Fibroblast of skin of left biceps (primary cell): ENCODE data around the gene OTX1.
"Not testable (repeated sequence)": the region's sequence is repeated elsewhere in the genome, so short reads cannot be mapped to it uniquely, and the experiment has no call there.

Source experiments
- DNase-seq, 2 experiments: peaks; one replicate each; pipeline ENCODE4 v3.0.0-alpha.2; 2013; ENCODE audit warnings: low read depth in 2 of 2

Gene OTX1

DNA sequence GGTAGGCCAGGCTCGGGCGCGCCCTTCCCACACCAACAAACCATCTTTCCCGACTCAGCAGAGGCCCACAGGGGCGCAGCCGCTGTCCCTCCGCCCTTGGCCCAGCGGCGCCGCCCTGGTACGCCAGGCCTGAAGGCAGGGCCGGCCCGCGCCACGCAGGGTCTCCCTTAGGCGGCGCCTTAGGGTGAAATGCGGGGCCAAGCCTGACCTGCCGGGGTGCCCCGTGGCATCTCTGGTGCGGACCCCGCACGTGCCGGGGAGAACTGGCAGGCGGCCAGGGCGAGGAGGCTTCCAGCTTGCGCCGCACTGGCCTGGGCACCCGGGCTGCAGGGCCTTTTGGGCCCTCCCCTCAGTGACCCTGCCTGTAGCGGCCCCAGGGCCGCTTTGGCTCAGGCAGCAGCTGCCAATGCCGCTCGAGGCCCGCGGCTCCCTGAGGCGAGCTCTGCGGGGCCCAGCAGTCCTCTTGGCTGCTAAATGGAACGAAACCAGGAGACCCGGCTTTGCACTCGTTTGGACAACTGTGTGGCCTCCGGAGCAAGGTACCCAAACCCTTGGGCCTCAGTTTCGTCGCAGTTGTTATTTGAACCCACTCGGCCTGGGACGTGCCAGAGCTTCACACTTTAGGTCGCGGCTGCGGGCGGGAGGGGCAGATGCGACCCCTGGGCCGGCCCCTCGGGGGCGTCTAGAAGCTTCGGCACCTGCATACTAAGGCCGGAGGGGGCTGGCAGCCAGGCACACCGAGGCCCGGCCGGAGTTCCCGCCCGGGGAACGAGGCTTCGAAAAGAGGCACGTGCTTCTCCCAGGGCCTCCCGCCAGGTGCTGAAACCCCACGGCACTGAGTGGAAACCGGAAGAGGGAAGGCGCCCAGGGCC, 8.5 kb downstream of the OTX1 start:
- no peak for DNase-seq

DNA sequence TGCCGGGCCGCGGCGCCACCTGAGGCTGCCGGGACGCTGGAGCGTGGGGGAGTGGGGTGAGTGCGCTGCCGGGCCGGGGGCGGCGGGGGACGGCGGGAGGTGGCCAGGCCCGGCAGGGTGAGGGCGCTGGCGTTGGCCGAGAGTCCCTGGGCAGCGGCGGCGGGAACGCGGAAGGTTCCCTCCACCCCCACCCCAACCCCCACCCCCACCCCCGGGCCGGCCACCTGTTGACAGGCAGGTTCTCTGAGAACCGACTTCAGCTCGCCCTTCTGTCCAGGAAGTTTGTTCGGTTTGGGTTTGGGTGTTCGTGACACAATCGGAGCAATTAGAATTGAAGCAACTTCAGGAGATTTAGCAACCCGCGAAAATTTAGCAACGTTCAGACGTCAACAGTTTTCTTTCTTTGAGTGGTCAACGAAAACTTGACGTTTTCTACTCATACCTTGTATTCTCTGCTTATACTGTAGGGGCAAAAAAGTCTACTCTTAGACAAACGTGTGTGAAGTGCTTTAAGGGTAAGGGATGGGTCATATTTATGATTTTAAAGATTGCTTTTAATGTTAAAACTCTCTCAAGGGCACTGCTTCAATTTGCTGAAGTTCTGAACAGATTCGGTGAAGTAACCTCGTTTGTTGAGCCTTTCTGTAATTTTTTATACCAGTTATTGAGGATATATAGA, 9.3 kb downstream of the OTX1 start:
- no peak for DNase-seq

DNA sequence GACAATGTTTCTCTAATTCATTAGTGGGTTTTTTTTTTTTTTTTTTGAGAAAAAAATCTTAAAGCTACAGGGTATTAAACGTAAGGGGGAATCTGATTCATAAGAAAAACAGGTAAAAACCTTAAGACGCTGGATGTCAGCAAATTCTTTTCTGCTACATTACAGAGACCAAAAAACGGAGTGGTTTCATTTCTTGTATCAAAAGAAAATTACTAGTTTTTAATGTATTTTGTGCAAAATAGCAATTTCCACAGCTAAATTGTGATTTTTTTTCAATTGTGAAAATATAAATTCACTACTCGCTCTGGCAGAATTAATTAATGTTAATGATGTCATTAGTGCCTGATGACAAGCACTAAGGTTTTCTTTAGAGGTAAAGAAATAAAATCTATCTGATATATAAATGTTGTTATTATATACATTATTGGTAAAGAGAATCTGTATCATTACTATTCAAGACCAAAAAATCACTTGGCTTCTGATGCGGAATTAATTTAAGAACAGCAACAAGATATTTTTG, 9.9 kb downstream of the OTX1 start:
- no peak for DNase-seq

DNA sequence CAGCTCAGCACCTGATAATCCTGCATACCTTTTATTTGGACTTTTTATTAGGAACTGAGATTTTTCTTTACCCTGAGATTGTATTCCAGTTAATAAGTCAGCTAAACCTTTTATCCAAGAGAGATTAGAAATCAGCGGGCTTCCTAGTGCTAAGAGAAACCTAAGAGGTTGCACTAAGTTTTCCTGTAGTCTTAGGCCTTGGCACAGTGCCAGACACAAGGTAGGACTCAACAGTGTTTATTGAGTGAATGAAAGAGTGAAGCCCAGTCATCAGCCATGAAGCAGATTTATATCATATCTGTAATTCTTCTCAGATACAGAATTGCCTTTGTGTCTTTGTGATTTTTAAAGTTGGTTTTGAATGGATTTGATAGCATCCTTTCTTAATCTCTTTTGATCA, 13.6 kb downstream of the OTX1 start:
- no peak for DNase-seq

DNA sequence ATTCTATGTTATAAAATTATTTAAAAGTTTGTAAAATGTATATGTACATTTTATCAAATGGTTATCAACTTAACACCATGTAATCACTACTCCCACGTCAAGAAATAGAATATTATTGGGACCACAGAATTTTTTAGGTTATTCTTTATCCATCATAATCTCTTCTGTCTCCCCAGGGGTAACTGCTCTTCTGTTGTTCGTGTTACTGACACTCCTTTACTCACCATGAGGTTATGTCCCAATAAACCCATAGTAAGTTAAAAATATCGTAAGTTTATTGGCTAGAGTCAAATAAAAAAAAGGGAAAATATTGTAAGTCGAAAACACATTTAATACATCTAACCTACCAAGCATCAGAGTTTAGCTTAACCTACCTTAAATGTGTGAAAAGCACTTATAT, 14.0 kb downstream of the OTX1 start:
- no peak for DNase-seq

DNA sequence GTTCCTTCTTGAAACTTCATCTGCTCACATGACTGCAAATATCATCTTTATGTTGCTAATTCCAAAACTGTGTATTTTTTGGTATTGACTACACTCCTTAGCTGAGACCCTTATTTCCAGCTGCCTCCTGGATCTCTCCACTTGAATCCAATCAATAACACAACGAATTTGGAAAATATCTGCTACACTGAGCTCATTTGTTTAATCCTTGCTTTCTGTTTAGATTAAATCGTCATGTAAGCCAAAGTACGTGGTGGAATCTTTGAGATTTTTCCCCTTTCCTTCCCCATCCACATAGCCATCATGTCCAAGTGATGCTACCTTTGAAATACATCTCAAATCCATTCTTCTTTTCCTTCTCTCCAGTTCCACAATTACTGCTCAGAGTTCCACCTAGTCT, 15.6 kb downstream of the OTX1 start:
- DNase-seq, result no peak

DNA sequence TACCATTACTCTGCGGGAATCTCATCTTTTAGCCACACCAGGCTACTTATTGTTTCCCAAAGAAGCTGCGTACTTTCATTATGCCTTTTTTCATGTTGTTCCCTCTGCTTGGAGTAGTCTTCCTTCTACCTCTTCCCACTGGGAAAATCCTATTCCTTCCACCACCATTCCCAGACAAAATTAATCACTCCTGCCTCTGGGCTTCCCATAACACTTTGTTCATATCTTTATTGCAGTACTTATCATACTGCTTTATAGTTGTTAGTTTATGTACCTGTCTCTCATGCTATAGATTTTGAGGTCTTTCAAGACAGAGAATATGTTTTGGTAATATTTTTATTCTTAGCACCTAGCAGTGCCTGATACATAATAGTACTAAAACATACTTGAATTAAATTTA, 16.2 kb downstream of the OTX1 start:
- DNase-seq, result no peak

DNA sequence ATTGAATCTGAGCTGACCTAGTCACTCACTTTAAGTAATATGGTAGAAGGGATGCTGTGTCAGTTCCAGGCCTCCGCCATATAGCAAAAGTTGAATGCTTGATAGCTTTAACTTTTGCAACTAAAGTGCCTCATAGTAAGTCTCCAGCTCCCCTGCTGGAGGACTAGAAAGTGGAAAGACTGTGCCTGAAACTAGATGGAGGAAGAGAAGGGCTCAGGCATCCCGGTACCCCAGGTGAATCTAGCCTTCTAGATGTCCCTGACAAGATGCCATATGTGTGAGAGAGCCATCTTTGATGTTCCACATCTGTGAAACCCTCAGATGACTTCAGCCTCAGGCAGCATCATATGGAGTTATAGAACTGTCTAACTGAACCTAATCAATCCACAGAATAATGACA, 21.0 kb downstream of the OTX1 start:
- DNase-seq, result no peak

DNA sequence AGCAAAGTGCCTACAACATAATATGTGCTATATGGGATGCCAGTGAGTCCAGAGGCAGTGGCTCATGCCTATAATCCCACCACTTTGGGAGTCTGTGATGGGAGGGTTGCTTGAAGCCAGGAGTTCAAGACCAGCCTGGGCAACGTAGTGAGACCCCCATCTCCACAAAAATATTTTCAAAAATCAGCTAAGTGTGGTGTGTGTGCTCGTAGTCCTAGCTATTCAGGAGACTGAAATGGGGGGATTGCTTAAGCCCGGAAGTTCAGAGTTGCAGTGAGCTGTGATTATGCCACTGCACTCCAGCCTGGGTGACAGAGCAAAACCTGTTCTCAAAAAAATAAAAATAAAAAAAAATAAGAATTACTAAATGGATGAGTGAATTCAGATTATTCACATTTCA, 23.4 kb downstream of the OTX1 start:
- DNase-seq, result no peak

DNA sequence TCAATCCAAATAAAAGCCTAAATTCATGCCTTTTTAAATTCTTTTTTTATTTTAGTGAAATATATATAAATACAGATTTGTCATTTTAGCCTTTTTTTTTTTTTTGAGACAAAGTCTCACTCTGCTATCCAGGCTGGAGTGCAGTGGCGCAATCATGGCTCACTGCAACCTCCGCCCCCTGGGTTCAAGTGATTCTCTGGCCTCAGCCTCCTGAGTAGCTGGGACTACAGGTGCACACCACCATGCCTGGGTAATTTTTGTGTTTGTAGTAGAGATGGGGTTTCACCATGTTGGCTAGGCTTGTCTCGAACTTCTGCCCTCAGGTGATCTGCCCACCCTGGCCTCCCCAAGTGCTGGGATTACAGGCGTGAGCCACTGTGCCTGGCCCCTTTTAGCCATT, 23.8 kb downstream of the OTX1 start:
- not testable (repeated sequence) for DNase-seq

DNA sequence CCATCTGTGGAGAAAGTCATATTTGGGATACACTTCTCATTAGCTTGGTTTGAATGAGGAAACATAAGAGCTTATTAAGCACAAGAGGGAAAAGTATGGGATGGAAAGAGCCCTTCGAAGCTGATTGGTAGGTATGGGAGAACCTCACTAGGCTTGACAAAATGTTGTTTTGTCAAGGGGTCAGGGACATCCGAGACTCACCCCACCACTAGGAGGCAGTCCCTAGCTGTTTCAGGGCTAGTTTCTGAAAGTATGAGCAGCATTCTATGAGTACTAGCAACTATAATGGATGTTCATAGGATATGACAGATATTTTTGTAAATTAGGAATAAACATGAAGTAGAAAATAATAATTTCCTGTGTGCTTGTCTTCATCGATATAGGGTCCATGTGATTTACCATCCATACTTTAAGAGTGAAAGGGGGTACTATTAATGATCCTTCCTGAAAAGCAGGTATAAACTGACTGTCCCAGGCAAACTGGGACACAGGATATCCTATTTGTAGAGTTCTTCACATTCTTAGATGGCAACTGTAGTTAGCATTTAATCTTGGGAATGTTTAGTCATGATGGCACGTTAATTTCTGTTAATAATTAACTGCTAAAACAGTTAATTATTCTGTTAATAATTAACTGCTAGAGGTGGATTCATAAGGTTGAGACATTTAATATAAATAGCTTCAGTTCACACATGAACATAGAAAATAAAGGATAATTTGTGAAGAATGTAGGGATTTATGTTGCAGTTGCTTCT, 28.4 kb downstream of the OTX1 start:
- no peak for DNase-seq

DNA sequence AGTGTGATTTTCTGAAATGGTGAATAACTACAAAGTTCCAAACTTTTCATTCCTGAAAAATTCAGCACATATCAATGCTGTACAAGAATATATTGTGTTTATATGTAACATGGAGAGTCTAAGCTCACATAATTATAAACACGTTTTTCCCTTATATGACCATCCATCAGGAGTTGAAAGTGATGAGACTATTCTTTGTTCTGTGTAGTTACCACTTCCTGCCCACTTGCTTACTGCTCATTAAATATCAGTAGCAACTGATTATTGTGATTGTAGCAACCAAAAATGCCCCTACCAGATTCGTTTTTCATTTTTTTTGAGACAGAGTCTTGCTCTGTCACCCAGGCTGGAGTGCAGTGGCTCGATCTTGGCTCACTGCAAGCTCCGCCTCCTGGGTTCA, 30.8 kb downstream of the OTX1 start:
- DNase-seq, result no peak

DNA sequence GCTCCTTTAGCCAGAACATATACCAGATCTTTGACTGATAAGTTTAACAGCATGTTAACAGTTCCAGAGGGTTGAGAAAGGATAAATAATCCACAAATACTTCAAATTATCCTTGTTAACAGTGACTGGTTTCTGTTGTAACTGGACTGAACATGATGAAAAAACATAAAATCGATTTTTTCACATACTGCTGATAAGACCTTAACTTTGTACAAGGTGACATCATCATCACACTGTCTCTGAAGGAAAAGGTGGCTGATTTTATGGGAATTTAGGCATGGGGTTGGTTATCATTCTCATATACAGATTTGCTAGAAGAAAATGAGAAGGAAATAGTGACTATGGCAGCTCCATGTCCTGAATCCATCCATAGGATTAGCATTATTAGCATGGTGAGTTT, 36.1 kb downstream of the OTX1 start:
- no peak for DNase-seq

DNA sequence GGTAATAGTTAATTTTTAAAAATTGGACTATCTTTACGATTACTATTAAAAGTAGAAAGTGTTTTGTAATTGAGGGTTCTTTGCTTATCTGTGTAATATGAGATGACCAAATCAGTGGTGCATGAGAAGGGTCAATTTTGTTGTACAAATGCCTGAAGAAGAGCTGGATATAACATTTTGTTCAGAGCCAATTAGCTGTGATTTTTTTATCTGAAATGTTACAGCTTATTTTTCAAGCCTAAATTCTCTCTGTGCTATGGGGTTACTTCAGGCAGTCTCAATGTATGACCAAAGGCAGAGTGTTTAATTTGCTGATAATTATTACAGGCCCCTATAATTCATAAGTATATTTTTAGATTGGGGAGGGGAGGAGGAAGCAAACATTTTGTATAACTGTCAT, 41.8 kb downstream of the OTX1 start:
- no peak for DNase-seq

DNA sequence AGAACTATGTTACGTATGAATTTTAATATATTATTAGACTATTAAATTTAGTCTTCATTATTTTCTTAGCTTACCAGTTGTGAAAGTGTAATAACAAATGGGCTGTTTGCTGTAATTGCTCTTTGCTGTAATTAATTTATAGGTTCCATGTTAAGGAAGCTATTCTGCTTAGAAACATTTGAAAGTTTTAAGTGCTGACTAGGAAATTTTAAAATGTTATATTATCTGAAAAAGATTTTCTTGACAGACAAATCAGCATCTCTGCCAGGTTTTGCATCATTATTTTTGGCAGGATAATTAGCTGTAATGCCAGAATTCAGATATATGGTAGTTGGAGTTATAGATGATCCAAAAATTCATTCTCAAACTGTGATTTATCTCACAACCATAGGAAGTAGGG, 42.2 kb downstream of the OTX1 start:
- no peak for DNase-seq

DNA sequence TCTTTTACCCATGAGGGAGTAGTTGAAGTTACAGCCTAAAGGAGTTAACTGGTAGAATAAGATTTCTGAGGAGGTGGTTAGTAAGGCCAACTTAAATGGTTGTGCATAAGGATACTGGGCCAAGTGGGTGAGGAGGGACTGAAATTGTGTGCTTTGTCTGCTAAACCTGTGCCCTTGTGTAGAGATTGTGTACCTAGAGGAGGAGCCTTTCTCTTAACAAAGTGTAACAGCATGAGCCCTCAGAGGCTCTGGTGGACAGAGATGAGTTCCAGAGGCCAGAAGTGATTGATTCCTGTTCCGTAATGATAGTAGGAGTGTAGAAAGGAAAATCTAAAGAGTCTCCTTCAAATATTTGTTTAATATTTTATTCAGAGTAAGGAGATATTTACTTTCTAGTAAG, 42.9 kb downstream of the OTX1 start:
- DNase-seq, result no peak

DNA sequence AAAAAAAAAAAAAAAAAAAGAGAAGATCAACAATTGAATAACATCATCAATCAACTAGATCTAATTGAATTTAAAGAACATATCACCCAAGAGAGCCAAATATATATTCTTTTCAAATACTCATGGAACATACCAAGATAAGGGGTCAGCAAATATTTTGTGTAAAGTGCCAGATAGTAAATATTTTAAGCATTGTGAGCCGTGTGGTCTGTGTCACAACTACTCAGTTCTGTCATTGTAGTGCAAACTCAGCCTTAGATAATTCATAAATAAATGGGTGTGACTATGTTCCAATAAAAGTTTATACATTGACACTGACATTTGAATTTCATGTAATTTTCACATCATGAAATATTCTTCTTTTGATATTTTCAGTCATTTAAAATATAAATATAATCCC, 45.9 kb downstream of the OTX1 start:
- no peak for DNase-seq

DNA sequence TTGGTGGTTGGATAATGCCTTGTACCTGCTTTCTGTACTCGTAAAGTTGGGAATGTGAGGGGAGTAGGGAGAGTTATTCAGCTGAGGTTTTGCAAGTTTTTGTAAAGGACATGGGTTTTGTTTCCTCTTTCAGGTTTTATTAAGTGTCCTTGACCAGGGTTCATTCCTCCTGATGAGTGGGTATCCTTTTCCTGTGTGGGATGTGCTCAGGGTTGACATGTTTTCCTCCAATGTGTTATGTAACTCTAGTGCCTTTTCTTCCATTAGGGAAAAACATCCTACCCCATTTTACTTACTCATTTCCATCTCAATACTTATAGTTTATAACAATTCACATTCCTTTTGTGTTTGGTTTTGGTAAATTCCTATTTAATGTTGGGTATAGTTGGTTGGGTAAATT, 48.4 kb downstream of the OTX1 start:
- DNase-seq, result no peak

DNA sequence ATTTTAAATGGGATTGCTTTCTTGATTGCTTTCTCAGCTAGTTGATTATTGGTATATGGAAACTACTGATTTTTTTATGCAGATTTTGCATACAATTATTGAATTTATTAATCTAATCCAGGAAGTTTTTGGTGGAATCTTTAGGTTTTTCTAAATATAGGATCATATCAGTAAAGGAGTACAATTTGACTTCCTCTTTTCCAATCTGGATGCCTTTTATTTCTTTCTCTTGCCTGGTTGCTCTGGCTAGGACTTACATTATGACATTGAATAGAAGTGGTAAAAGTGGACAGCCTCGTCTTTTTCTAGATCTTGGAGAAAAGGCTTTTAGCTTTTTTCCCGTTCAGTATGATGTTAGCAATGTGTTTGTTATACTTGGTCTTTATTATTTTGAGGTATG, 51.3 kb downstream of the OTX1 start:
- no peak for DNase-seq

DNA sequence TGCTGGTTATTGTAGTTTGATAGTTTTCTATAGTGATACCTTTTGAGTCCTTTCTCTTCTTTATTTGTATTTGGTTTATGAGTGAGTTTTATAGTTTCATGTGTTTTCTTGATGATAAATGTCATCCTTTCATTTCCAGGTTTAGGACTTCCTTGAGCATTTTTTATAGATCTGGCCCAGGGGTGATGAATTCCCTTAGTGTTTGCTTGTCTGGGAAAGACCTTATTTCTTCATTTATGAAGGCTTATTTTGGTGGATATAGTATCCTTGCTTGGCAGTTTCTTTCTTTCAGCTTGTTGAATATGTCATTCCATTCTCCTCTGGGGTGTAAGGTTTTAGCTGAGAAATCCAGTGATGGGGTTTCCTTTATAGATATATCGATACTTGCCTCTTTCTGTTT, 53.9 kb downstream of the OTX1 start:
- no peak for DNase-seq
